AG04450 (cell line): ENCODE data around the gene SPTBN4. TPM values are rescaled to one million over a fixed set of nuclear protein-coding genes. Genes with fewer than 3 reads are reported as not detected.
"Not testable (repeated sequence)": the region's sequence is repeated elsewhere in the genome, so short reads cannot be mapped to it uniquely, and the experiment has no call there.

Experiments used
- CTCF ChIA-PET: fragments of 300-600, 350-600 bp; formaldehyde crosslinking; extraction: SDS; loops from one replicate; lab custom pipeline; 2022; ENCODE audit warnings: antibody characterized with exemption, inconsistent platforms; lab: Charles Lee
- POLR2A ChIA-PET: fragments of 350-600 bp; formaldehyde crosslinking; extraction: SDS; loops from one replicate; lab custom pipeline; 2021; ENCODE audit warnings: antibody characterized with exemption, inconsistent platforms; lab: Yijun Ruan, JAX
- DNase-seq: peaks from one replicate; pipeline ENCODE4 v3.0.0-alpha.2; 2011; ENCODE audit warnings: low read depth, low spot score
- H3K27ac ChIP-seq: one replicate; pipeline ENCODE4 v1.5.1; 2012; ENCODE audit warnings: low read depth, low read length, control low read depth
- H3K27me3 ChIP-seq: one replicate; pipeline ENCODE4 v1.6.0; 2012; ENCODE audit warnings: low read length; ENCODE audit not compliant: control insufficient read depth, insufficient read depth
- H3K4me3 ChIP-seq: 2 replicates; pipeline ENCODE4 v1.5.1; 2011; ENCODE audit warnings: mild to moderate bottlenecking, low read depth, low read length, control low read depth
- H3K9me3 ChIP-seq: 2 replicates; pipeline ENCODE4 v1.5.1; 2012; ENCODE audit warnings: low read length; ENCODE audit not compliant: control insufficient read depth, insufficient read depth
- CTCF ChIP-seq: IDR thresholded peaks from 2 replicates; pipeline ENCODE4 v1.5.1; 2011; ENCODE audit warnings: low read depth, low read length, control low read depth, inconsistent platforms
- polyA plus RNA-seq: library from polyadenylated mRNA; depleted of rRNA; stranded (reverse); fragments of >200 nt; gene quantifications from 2 replicates; pipeline ENCODE4 v1.2.3, GENCODE V29; 2011

SPTBN4 gene
- polyA plus RNA-seq, 1 experiment: 1.3 TPM

- no peaks in the 10 kb centered on the region for H3K9me3 ChIP-seq
- CTCF ChIA-PET: interaction anchor here (0.5 to 6.3 kb wide), 5 partner anchors 12 to 156 kb away, joined by 3 to 49 read pairs (median 6); partner anchors contain the start of gene BLVRB
Measured at GRCh38 chr19:40453151-40453735, 13.6 kb upstream of the SPTBN4 start.

GRCh38 chr19:40453943-40454342 lies 12.9 kb upstream of the SPTBN4 start:
- not testable (repeated sequence) for H3K27me3 ChIP-seq, DNase-seq, H3K27ac ChIP-seq, H3K4me3 ChIP-seq, H3K9me3 ChIP-seq
- ChIA-PET POLR2A (interaction anchor here (0.9 to 1.3 kb wide), 3 partner anchors 11 to 28 kb away, joined by 3 to 7 read pairs (median 3); partner anchors contain the start of gene SERTAD1), CTCF (interaction anchor here (0.6 to 6.3 kb wide), 2 partner anchors 11 to 21 kb away, joined by 3 to 49 read pairs; partner anchors contain the start of gene BLVRB)

More at GRCh38 chr19:40453151-40453735, 13.6 kb upstream of the SPTBN4 start:
- POLR2A ChIA-PET: interaction anchor here (0.6 to 1.3 kb wide), 4 partner anchors 10 to 32 kb away, joined by 3 to 7 read pairs (median 3); partner anchors contain the start of gene SERTAD1
- no peak overlapping the region for H3K4me3 ChIP-seq
- H3K27me3 ChIP-seq: no peaks in the 10 kb centered on the region
- no peak for TF ChIP-seq CTCF
- DNase-seq: no peak
- no peak overlapping the region for H3K27ac ChIP-seq

- Histone ChIP-seq H3K27me3 (no peaks in the 10 kb centered on the region), H3K27ac (no peak overlapping the region), H3K4me3 (no peak overlapping the region), H3K9me3 (no peaks in the 10 kb centered on the region)
- TF ChIP-seq CTCF: no peak
- DNase-seq: no peak
- CTCF ChIA-PET: interaction anchor here (6.3 kb wide), 1 partner anchor 8 kb away, joined by 49 read pairs; the partner anchor contains the start of gene BLVRB
- POLR2A ChIA-PET: interaction anchor here (0.6 to 0.8 kb wide), 2 partner anchors 461 to 806 kb away, joined by 3 to 6 read pairs; no protein-coding TSS in a partner anchor
Measured at GRCh38 chr19:40457048-40457447, 9.8 kb upstream of the SPTBN4 start.

GRCh38 chr19:40457953-40458596 lies 8.7 kb upstream of the SPTBN4 start:
- ChIA-PET POLR2A (interaction anchor here (0.8 kb wide), 1 partner anchor 462 kb away, joined by 3 read pairs; no protein-coding TSS in a partner anchor), CTCF (no interaction called here)

GRCh38 chr19:40458597-40458974 lies 8.2 kb upstream of the SPTBN4 start:
- no peak for DNase-seq
- POLR2A ChIA-PET: no interaction called here
- CTCF ChIA-PET: no interaction called here
- no peak for TF ChIP-seq CTCF
- Histone ChIP-seq H3K27ac (no peak overlapping the region), H3K27me3 (no peaks in the 10 kb centered on the region), H3K9me3 (no peaks in the 10 kb centered on the region), H3K4me3 (no peak overlapping the region)

More at GRCh38 chr19:40457953-40458596, 8.7 kb upstream of the SPTBN4 start:
- no peaks in the 10 kb centered on the region for H3K27me3 ChIP-seq
- H3K4me3 ChIP-seq: no peak overlapping the region
- DNase-seq: no peak
- no peak for TF ChIP-seq CTCF
- no peak overlapping the region for H3K27ac ChIP-seq
- H3K9me3 ChIP-seq: no peaks in the 10 kb centered on the region
